Panc1 (cell line): ENCODE measurements around the gene TP53I11.

Source experiments
- POLR2AphosphoS5 ChIP-seq: IDR thresholded peaks from 2 replicates; pipeline ENCODE4 v1.6.1; 2012; ENCODE audit warnings: mild to moderate bottlenecking, low read depth, low read length, moderate library complexity
- SIN3A ChIP-seq: IDR thresholded peaks from 2 replicates; pipeline ENCODE4 v1.6.1; 2012; ENCODE audit warnings: low read depth, mild to moderate bottlenecking, low read length, moderate library complexity, borderline replicate concordance; ENCODE audit not compliant: insufficient read depth
- TCF7L2 ChIP-seq: IDR thresholded peaks from 2 replicates; pipeline ENCODE4 v1.6.1; 2011; ENCODE audit warnings: mild to moderate bottlenecking, low read depth, low read length, inconsistent platforms
- TF ChIP-seq, protein P1 (sequence below): fragments of 450-650 bp; IDR thresholded peaks from 2 replicates; pipeline ENCODE4 v1.5.1; 2017; ENCODE audit warnings: mild to moderate bottlenecking
- TF ChIP-seq, protein P2 (sequence below), 2 experiments: IDR thresholded peaks; 2 replicates each; pipeline ENCODE4 v1.6.1; 2011 to 2012; ENCODE audit warnings: low read depth in 2 of 2, control low read depth in 1 of 2, low read length in 1 of 2, mild to moderate bottlenecking in 1 of 2, moderate library complexity in 1 of 2; ENCODE audit not compliant: insufficient read depth in 1 of 2

DNA sequence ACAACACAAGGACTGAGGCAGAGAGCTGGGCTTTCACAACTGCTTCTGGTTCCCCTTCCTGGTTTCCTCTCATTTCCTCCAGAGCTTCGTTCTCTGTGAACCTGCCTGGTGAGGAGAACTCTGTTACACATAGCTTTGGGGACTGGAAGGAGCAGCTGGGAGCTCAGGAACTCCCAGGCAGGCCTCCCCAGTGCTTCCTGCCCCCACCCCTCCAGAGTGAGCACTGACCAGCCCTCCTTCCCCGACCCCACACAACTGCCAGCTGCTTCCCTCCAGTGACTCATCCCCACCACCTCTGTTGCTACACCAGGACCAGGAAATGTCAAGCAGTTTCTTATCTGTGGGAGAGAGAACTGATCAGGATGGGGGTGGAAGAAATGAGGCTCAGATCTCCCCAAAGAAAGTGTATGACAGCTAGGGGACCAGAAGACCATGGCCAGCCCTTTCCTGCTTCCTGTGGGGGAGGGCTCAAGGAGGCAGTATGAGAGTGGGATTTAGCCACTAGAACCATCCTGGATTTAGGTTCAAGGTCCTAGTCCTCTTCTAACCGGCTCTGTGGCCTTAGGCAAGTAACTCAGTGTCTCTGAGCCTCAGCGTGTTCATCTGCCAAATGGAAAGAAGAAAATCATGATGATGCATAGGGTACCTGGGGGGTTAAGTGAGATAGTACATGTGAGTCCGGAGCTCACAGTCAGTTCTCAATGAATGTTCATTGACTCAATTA is 4.5 kb upstream of the TP53I11 start:
- TF ChIP-seq, protein P1, sequence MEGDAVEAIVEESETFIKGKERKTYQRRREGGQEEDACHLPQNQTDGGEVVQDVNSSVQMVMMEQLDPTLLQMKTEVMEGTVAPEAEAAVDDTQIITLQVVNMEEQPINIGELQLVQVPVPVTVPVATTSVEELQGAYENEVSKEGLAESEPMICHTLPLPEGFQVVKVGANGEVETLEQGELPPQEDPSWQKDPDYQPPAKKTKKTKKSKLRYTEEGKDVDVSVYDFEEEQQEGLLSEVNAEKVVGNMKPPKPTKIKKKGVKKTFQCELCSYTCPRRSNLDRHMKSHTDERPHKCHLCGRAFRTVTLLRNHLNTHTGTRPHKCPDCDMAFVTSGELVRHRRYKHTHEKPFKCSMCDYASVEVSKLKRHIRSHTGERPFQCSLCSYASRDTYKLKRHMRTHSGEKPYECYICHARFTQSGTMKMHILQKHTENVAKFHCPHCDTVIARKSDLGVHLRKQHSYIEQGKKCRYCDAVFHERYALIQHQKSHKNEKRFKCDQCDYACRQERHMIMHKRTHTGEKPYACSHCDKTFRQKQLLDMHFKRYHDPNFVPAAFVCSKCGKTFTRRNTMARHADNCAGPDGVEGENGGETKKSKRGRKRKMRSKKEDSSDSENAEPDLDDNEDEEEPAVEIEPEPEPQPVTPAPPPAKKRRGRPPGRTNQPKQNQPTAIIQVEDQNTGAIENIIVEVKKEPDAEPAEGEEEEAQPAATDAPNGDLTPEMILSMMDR = no peak
- TF ChIP-seq POLR2AphosphoS5 (no peak), TCF7L2 (no peak), SIN3A (no peak)
- TF ChIP-seq, protein P2, sequence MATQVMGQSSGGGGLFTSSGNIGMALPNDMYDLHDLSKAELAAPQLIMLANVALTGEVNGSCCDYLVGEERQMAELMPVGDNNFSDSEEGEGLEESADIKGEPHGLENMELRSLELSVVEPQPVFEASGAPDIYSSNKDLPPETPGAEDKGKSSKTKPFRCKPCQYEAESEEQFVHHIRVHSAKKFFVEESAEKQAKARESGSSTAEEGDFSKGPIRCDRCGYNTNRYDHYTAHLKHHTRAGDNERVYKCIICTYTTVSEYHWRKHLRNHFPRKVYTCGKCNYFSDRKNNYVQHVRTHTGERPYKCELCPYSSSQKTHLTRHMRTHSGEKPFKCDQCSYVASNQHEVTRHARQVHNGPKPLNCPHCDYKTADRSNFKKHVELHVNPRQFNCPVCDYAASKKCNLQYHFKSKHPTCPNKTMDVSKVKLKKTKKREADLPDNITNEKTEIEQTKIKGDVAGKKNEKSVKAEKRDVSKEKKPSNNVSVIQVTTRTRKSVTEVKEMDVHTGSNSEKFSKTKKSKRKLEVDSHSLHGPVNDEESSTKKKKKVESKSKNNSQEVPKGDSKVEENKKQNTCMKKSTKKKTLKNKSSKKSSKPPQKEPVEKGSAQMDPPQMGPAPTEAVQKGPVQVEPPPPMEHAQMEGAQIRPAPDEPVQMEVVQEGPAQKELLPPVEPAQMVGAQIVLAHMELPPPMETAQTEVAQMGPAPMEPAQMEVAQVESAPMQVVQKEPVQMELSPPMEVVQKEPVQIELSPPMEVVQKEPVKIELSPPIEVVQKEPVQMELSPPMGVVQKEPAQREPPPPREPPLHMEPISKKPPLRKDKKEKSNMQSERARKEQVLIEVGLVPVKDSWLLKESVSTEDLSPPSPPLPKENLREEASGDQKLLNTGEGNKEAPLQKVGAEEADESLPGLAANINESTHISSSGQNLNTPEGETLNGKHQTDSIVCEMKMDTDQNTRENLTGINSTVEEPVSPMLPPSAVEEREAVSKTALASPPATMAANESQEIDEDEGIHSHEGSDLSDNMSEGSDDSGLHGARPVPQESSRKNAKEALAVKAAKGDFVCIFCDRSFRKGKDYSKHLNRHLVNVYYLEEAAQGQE (IDR thresholded peaks at IDR 0.05; ENCODE audit: insufficient read depth in 1 of 2, low read depth in 2 of 2, low read length in 1 of 2) = no peak
